DOHH2 (cell line): ENCODE data around the gene CREBBP.

ENCODE experiments used
- H3F3A ChIP-seq: fragments of 200-600 bp; sonication (generic), shearing (Covaris generic); 2 replicates; pipeline ENCODE4 v1.6.0; 2016; ENCODE audit warnings: antibody characterized with exemption, mild to moderate bottlenecking; ENCODE audit not compliant: control insufficient read depth, insufficient read depth
- H3K27ac ChIP-seq: fragments of 200-600 bp; sonication (generic); 2 replicates; pipeline ENCODE4 v1.5.1; 2014; ENCODE audit warnings: low read depth, mild to moderate bottlenecking, low read length, moderate library complexity
- H3K27me3 ChIP-seq: fragments of 200-600 bp; sonication (generic); 2 replicates; pipeline ENCODE4 v1.6.1; 2014; ENCODE audit warnings: mild to moderate bottlenecking, low read length, mixed read lengths; ENCODE audit not compliant: control insufficient read depth
- H3K36me3 ChIP-seq: fragments of 200-600 bp; sonication (generic); 2 replicates; pipeline ENCODE4 v1.6.1; 2014; ENCODE audit warnings: mild to moderate bottlenecking, low read length, moderate library complexity, mixed read lengths; ENCODE audit not compliant: control insufficient read depth
- H3K4me1 ChIP-seq: fragments of 200-600 bp; sonication (generic); 2 replicates; pipeline ENCODE4 v1.6.1; 2014; ENCODE audit warnings: mild to moderate bottlenecking, low read length, mixed read lengths; ENCODE audit not compliant: control insufficient read depth
- H3K4me2 ChIP-seq: fragments of 200-600 bp; sonication (generic); 2 replicates; pipeline ENCODE4 v1.6.0; 2014; ENCODE audit warnings: mild to moderate bottlenecking, low read length, moderate library complexity
- H3K4me3 ChIP-seq: fragments of 200-600 bp; sonication (generic); 2 replicates; pipeline ENCODE4 v1.5.1; 2014; ENCODE audit warnings: mild to moderate bottlenecking, low read length, mixed read lengths
- H3K79me2 ChIP-seq: fragments of 200-600 bp; sonication (generic); 2 replicates; pipeline ENCODE4 v1.6.1; 2014; ENCODE audit warnings: mild to moderate bottlenecking, low read length, mixed read lengths; ENCODE audit not compliant: control insufficient read depth
- H3K9me2 ChIP-seq: fragments of 200-600 bp; sonication (generic); replicated peaks from 2 replicates; pipeline ENCODE4 v1.6.1; 2014; ENCODE audit warnings: mild to moderate bottlenecking, low read length, mixed read lengths; ENCODE audit not compliant: control insufficient read depth
- H3K9me3 ChIP-seq: fragments of 200-600 bp; sonication (generic); 2 replicates; pipeline ENCODE4 v1.6.1; 2014; ENCODE audit warnings: antibody characterized with exemption, low read length, mixed read lengths; ENCODE audit not compliant: control insufficient read depth, insufficient read depth
- H4K20me1 ChIP-seq: fragments of 200-600 bp; sonication (generic); 2 replicates; pipeline ENCODE4 v1.6.0; 2014; ENCODE audit warnings: low read depth, mild to moderate bottlenecking, antibody characterized with exemption, low read length, moderate library complexity; ENCODE audit not compliant: control insufficient read depth, insufficient read depth
- CTCF ChIP-seq: fragments of 200-600 bp; sonication (generic); IDR thresholded peaks from one replicate; pipeline ENCODE4 v1.5.1; 2014; ENCODE audit warnings: antibody characterized with exemption, mild to moderate bottlenecking, low read depth, low read length; ENCODE audit not compliant: poor library complexity, severe bottlenecking
- EZH2phosphoT487 ChIP-seq: fragments of 200-600 bp; sonication (generic); IDR thresholded peaks from 2 replicates; pipeline ENCODE4 v1.6.1; 2017; ENCODE audit warnings: borderline replicate concordance, mild to moderate bottlenecking, antibody characterized with exemption, low read length, moderate library complexity, mixed read lengths

CREBBP gene

GRCh38 chr16:3783516-3783915 lies 97.0 kb downstream of the CREBBP start:
- H3K79me2 ChIP-seq, result peaks cover 15% of the 10 kb centered on the region

GRCh38 chr16:3782566-3782965 lies 97.9 kb downstream of the CREBBP start:
- H3K9me2 ChIP-seq, result no peaks in the 10 kb centered on the region
- no peak for TF ChIP-seq EZH2phosphoT487
- H3K79me2 ChIP-seq, result peaks cover 13% of the 10 kb centered on the region
- no peaks in the 10 kb centered on the region for H3F3A ChIP-seq
- H3K9me3 ChIP-seq, result no peaks in the 10 kb centered on the region
- H3K4me2 ChIP-seq, result no peak overlapping the region
- H3K27ac ChIP-seq, result no peak overlapping the region
- H4K20me1 ChIP-seq, result peaks cover 5% of the 10 kb centered on the region; the same call in 1 of the 2 replicates
- H3K36me3 ChIP-seq, result peaks cover 63% of the 10 kb centered on the region
- no peaks in the 10 kb centered on the region for H3K4me1 ChIP-seq
- no peak overlapping the region for H3K4me3 ChIP-seq
- H3K27me3 ChIP-seq, result no peaks in the 10 kb centered on the region

More at GRCh38 chr16:3783516-3783915, 97.0 kb downstream of the CREBBP start:
- Histone ChIP-seq H3K27ac (no peak overlapping the region), H4K20me1 (peaks cover 5% of the 10 kb centered on the region; the same call in 1 of the 2 replicates), H3K27me3 (no peaks in the 10 kb centered on the region), H3K36me3 (peaks cover 57% of the 10 kb centered on the region), H3K9me2 (no peaks in the 10 kb centered on the region), H3K9me3 (no peaks in the 10 kb centered on the region), H3K4me3 (no peak overlapping the region), H3K4me2 (no peak overlapping the region), H3K4me1 (no peaks in the 10 kb centered on the region), H3F3A (no peaks in the 10 kb centered on the region)
- TF ChIP-seq EZH2phosphoT487, result no peak
- TF ChIP-seq CTCF, result no peak

- Histone ChIP-seq H3K4me3 (no peak overlapping the region), H3K27ac (no peak overlapping the region), H3K4me1 (no peaks in the 10 kb centered on the region), H3K4me2 (no peak overlapping the region), H3K9me3 (no peaks in the 10 kb centered on the region), H3F3A (no peaks in the 10 kb centered on the region), H4K20me1 (peaks cover 5% of the 10 kb centered on the region; the same call in 1 of the 2 replicates), H3K36me3 (peaks cover 67% of the 10 kb centered on the region), H3K79me2 (peaks cover 13% of the 10 kb centered on the region), H3K27me3 (no peaks in the 10 kb centered on the region), H3K9me2 (no peaks in the 10 kb centered on the region)
- TF ChIP-seq EZH2phosphoT487 (no peak), CTCF (no peak)
These were observed 99.1 kb downstream of the CREBBP start for GRCh38 chr16:3781421-3781820.

- no peaks in the 10 kb centered on the region for H3K9me2 ChIP-seq
- H3K4me1 ChIP-seq, result no peaks in the 10 kb centered on the region
- H3K36me3 ChIP-seq, result peaks cover 70% of the 10 kb centered on the region
- H3K79me2 ChIP-seq, result peaks cover 10% of the 10 kb centered on the region
- no peak overlapping the region for H3K27ac ChIP-seq
- H4K20me1 ChIP-seq, result peaks cover 5% of the 10 kb centered on the region; the same call in 1 of the 2 replicates
- H3K4me2 ChIP-seq, result no peak overlapping the region
- no peak overlapping the region for H3K4me3 ChIP-seq
- no peaks in the 10 kb centered on the region for H3K9me3 ChIP-seq
- no peaks in the 10 kb centered on the region for H3K27me3 ChIP-seq
- TF ChIP-seq EZH2phosphoT487, result no peak
- no peak for TF ChIP-seq CTCF
- no peaks in the 10 kb centered on the region for H3F3A ChIP-seq
These were observed 99.9 kb downstream of the CREBBP start for GRCh38 chr16:3780570-3780969.
